ENCODE data around the gene ARHGEF26. TPM values are rescaled to one million over a fixed set of nuclear protein-coding genes. Genes with fewer than 3 reads are reported as not detected.

Gene ARHGEF26
- total RNA-seq, 1 donor from 2014 or later: 33.8 TPM

DNA sequence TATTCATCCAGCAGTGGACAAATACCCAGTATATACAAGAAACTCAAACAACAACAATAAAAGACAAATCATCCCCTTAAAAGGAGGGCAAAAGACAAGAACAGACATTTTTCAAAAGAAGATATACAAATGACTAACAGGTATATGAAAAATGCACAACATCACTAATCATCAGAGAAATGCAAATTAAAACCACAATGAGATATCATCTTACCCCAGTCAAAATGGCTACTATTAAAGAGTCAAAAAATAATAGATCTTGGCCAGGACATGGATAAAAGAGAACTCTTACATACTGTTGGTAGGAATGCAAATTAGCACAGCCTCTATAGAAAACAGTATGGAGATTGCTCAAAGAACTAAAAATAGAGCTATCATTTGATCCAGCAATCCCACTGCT is 186.2 kb downstream of the ARHGEF26 start:
- TF ChIP-seq CTCF (IDR thresholded peaks at IDR 0.05): no peak
- no peak for DNase-seq (ENCODE audit: low spot score in 2 of 2)
- Histone ChIP-seq H3K9me3 (no peaks in the 10 kb centered on the region), H3K4me1 (no peaks in the 10 kb centered on the region), H3K27ac (no peak overlapping the region), H3K4me3 (no peak overlapping the region), H3K36me3 (peaks cover 34 to 52% of the 10 kb centered on the region in 2 donors), H3K27me3 (no peaks in the 10 kb centered on the region)
- intact Hi-C loops (cut with DNase I): no loop called here

Other genes with a start within 250 kb of the ARHGEF26 start
- gene DHX36, start 203.1 kb downstream of the ARHGEF26 start, total RNA-seq: 16.8 TPM

Data from ascending aorta (tissue), 2 donors.